HTR-8/SVneo (cell line): ENCODE measurements around the gene ITCH.

Experiments
- DNase-seq: peaks from one replicate; pipeline ENCODE4 v3.0.0; 2011; ENCODE audit warnings: low spot score, mixed read lengths; ENCODE audit not compliant: insufficient read length
- FAIRE-seq: peaks from 2 replicates; lab custom pipeline; 2011; peaks lifted over from hg19 to GRCh38; lab: Jason Lieb, UNC

ITCH gene

GRCh38 chr20:34522969-34523871, 160.1 kb downstream of the ITCH start:
- peak; percentile 63 for DNase-seq
- peak; percentile 89 for FAIRE-seq

GRCh38 chr20:34524426-34524825, 161.4 kb downstream of the ITCH start:
- DNase-seq (no peak), FAIRE-seq (no peak)

GRCh38 chr20:34525342-34525708, 162.3 kb downstream of the ITCH start:
- DNase-seq (no peak), FAIRE-seq (no peak)

- FAIRE-seq (peak; percentile 95), DNase-seq (peak; percentile 98)
Observed at GRCh38 chr20:34525709-34526416, 162.8 kb downstream of the ITCH start.

- FAIRE-seq (no peak), DNase-seq (no peak)
Observed at GRCh38 chr20:34526466-34526865, 163.4 kb downstream of the ITCH start.

GRCh38 chr20:34527016-34527415, 163.9 kb downstream of the ITCH start:
- FAIRE-seq (no peak), DNase-seq (no peak)

DNA sequence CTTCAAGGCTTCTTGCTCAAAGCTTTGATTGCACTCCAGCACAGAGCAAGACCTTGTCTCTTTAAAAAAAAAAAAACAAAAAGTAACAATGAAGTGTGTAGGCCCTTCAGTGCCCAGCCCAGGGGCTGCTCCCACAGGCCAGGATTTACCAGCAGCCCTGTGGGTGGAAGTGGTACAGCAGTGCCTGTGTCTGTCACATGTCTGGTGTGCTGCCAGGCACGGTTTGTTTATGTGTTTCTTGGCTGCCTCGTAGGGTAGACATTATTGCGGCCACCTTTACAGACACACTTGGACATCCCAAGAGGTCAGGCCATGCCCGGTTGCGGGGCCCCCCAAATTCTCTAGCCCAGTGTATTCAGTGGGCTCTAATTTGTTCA, 165.8 kb downstream of the ITCH start:
- no peak for DNase-seq
- no peak for FAIRE-seq

GRCh38 chr20:34529742-34530141, 166.7 kb downstream of the ITCH start:
- DNase-seq: no peak
- FAIRE-seq: no peak

DNA sequence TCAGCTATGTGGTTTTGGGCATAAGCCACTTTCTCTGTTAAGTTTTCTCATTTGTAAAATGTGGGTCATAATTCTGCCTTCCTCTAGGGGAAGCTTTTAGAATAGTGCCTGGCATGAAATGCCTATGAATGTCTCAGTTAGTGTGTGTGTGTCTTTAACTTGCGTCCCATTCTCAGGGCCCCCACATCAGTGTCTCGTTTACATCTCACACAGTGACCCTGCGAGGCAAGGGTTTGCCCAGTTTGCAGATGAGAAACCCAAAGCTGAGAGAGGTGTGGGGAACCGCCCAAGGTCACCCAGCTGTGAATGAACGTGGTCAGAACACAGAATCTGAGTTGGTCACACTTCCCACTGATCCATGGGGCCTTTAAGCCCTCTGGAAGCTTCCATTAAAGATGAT, 167.3 kb downstream of the ITCH start:
- no peak for DNase-seq
- FAIRE-seq: no peak

- no peak for FAIRE-seq
- DNase-seq: no peak
Observed at GRCh38 chr20:34531608-34532265, 168.7 kb downstream of the ITCH start.

DNA sequence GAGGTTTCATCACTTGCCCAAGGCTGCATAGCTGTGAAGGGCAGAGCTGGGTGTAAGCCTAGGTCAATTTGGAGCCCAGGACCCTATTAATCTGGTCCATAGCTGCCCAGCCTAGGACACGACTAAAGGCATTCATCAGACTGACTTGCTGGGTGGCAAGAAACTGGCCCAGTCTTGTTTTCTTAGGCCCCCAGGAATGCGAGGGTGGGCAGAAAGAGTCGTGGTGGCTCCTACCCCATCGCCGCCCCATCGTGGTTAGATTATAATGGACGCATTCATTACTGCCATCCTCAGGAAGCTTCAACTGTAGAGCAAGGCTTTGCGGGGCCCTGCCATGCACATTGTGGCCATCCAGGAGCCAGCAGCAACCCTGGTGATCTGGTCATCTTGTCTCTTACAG, 169.2 kb downstream of the ITCH start:
- DNase-seq: no peak
- no peak for FAIRE-seq

DNA sequence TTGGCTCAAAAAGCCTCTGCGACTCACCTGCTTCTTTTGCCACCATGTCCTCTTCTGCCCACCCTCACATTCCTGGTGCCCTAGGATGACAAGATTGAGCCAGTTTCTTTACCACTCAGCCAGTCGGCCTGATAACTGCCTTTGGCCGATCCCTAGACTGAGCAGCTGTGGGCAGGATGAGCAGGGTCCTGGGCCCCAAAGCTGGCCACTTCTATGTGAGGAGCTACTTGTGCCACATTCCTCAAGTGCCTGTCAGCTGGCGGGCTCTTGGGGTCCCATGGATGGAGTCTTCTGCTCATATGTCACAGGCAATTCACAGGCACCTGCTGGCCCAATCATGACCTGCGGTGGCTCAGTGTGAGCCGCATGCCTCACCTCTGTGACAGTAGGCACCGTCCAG, 169.7 kb downstream of the ITCH start:
- DNase-seq (no peak), FAIRE-seq (no peak)

DNA sequence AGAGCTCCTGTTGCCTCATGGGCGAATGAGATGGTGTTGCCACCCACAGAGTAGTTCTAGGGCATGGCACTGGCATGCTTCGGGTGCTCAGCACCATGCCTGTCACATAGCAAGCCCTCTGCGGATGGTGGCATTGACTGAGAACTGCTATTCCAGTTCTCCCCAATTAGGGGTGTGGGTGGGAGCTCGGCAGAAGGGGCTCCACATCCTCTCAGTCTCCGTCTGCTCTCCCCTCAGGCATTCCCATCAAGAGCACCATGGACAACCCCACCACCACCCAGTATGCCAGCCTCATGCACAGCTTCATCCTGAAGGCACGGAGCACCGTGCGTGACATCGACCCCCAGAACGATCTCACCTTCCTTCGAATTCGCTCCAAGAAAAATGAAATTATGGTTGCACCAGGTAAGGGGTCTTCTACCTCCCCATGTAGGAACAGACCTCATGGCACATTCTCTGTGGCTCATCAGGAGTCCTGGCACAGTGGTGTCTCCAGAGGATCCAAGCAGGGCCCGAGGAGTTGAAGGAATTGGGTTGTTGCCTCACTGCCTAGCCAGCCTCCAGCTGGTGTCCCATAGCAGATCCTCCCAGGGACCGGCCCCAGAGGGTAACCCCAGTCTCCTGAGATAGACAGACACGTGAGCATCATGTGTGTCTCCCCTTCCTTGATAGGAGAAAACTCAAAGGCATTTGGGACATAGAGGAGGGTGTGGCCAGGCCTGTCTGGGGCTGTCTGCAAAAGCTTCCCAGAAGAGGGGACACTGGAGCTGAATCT, 171.5 kb downstream of the ITCH start:
- DNase-seq (no peak), FAIRE-seq (no peak)

GRCh38 chr20:34535301-34535840, 172.3 kb downstream of the ITCH start:
- DNase-seq: no peak
- peak; percentile 55 for FAIRE-seq

GRCh38 chr20:34535857-34536256, 172.8 kb downstream of the ITCH start:
- FAIRE-seq (no peak), DNase-seq (no peak)

DNA sequence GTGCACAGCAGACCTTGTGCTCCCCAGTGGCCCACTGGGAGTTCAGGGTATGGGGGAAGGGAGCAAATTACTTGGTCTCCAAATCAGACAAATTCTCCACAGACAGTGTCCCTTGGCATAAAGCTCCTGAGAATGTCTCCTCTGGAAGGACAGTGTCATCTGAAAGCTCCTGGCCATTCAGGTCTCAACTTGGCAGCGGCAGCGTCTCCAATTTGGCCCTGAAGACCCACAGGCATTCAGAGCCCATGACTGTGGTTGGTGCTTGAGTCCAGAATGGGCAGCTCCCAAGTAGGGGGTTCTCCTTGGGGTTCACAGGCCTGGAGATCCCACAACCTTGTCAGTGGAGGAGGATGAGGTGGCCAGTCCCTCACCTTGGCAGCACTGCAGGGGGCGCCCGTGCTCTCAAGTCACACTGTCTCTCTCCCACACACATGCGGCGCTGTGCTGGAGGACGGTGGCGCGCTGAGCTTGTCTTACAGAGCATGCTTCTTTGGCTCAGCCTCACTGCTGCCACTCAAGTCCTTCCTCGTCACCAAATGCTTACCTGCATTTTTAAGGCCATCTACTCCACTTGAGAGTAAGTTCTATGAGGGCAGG, 173.8 kb downstream of the ITCH start:
- FAIRE-seq: no peak
- DNase-seq: no peak

- FAIRE-seq: peak; percentile 16
Observed at GRCh38 chr20:34537651-34538050, 174.6 kb downstream of the ITCH start.

DNA sequence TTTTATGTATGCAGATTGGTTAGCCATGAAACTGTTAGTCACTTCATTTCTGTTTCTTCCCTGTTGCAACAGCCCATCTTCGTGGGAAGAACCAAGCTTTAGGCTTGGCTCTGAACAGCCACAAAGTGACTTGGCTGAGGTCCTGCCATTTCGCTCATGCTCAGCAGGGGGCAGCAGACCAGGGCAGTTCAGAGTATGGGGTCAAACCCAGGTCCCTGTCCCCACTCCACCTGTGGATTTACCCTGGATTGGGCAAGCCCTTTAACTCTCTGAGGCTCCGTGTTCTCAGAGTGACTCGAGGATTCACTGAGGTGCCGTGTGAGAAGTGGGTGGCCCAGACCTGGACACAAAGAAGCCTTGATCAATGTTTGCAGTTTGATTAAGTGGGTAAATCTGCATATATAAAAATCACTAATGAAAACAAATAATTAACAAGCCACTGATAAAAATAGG, 175.6 kb downstream of the ITCH start:
- peak; percentile 60 for DNase-seq
- no peak for FAIRE-seq

More at GRCh38 chr20:34537651-34538050, 174.6 kb downstream of the ITCH start:
- no peak for DNase-seq

- FAIRE-seq (no peak), DNase-seq (no peak)
Observed at GRCh38 chr20:34539756-34540155, 176.7 kb downstream of the ITCH start.
